H1 (cell line): ENCODE measurements around the gene PSKH1.
"Not testable (repeated sequence)": the region's sequence is repeated elsewhere in the genome, so short reads cannot be mapped to it uniquely, and the experiment has no call there.

ENCODE experiments used
- CTCF ChIP-seq, 3 experiments: IDR thresholded peaks; 1 replicate in 2 of 3; 2 replicates in 1 of 3; pipeline versions ENCODE4 v1.5.1 to v1.6.1; 2011; ENCODE audit warnings: low read length in 3 of 3, mild to moderate bottlenecking in 3 of 3, inconsistent platforms in 2 of 3, low read depth in 1 of 3, moderate library complexity in 1 of 3; ENCODE audit not compliant: insufficient read depth in 1 of 3; ENCODE audit errors: control extremely low read depth in 1 of 3
- EGR1 ChIP-seq: IDR thresholded peaks from 2 replicates; pipeline ENCODE4 v1.6.1; 2011; ENCODE audit warnings: low read depth, low read length, borderline replicate concordance
- EP300 ChIP-seq, 2 experiments: IDR thresholded peaks; 1 replicate in 1 of 2; 2 replicates in 1 of 2; pipeline ENCODE4 v1.6.1; 2011 to 2012; ENCODE audit warnings: low read depth in 2 of 2, low read length in 2 of 2, mild to moderate bottlenecking in 2 of 2, borderline replicate concordance in 1 of 2, inconsistent platforms in 1 of 2, moderate library complexity in 1 of 2
- HDAC2 ChIP-seq, 2 experiments: fragments of 300-600 bp in 1 of 2; sonication (generic) in 1 of 2; IDR thresholded peaks; 2 replicates each; pipeline ENCODE4 v1.6.1; 2011 to 2012; ENCODE audit warnings: low read depth in 2 of 2, low read length in 2 of 2, mild to moderate bottlenecking in 2 of 2, moderate library complexity in 2 of 2, borderline replicate concordance in 1 of 2, inconsistent platforms in 1 of 2
- MAX ChIP-seq: IDR thresholded peaks from 2 replicates; pipeline ENCODE4 v1.6.1; 2012; ENCODE audit warnings: inconsistent platforms
- RAD21 ChIP-seq, 2 experiments: IDR thresholded peaks in 1 of 2; conservative IDR thresholded peaks in 1 of 2; 2 replicates each; pipeline ENCODE4 v1.6.1; 2011; ENCODE audit warnings: low read depth in 2 of 2, low read length in 2 of 2, improper control_type of control experiment in 1 of 2, inconsistent platforms in 1 of 2, mild to moderate bottlenecking in 1 of 2, moderate library complexity in 1 of 2
- RXRA ChIP-seq: IDR thresholded peaks from 2 replicates; pipeline ENCODE4 v1.6.1; 2011; ENCODE audit warnings: low read depth, mild to moderate bottlenecking, low read length, moderate library complexity; ENCODE audit not compliant: insufficient read depth

- TF ChIP-seq MAX; CTCF (IDR thresholded peaks at IDR 0.05; ENCODE audit: control extremely low read depth in 1 of 3, insufficient read depth in 1 of 3, low read depth in 1 of 3, low read length in 3 of 3); RXRA; HDAC2 (IDR thresholded peaks at IDR 0.05; ENCODE audit: borderline replicate concordance in 1 of 2, low read depth in 2 of 2, low read length in 2 of 2); EP300 (IDR thresholded peaks at IDR 0.05; ENCODE audit: borderline replicate concordance in 1 of 2, low read depth in 2 of 2, low read length in 2 of 2); EGR1; RAD21 (IDR thresholded peaks at IDR 0.05 in 1 of 2, conservative IDR thresholded peaks at IDR 0.05 in 1 of 2; ENCODE audit: low read depth in 2 of 2, low read length in 2 of 2): not testable (repeated sequence)
Observed at GRCh38 chr16:67972285-67972684, 79.2 kb downstream of the PSKH1 start.
